WTC11 (cell line): Measurements from ENCODE around the gene KCNIP2. TPM values are rescaled to one million over a fixed set of nuclear protein-coding genes. Genes with fewer than 3 reads are reported as not detected.

ENCODE experiments used
- ATAC-seq: fragments of 200-7000 bp; cut with Tn5 transposase; 2 replicates; pipeline ENCODE4 v1.10.0; 2021; ENCODE audit warnings: mild to moderate bottlenecking, moderate library complexity
- CTCF ChIA-PET: fragments of 300-600 bp; sonication (Branson Sonifier 250); formaldehyde crosslinking; loops from one replicate; lab custom pipeline; 2021; ENCODE audit warnings: antibody characterized with exemption; lab: Charles Lee
- POLR2A ChIA-PET: fragments of 350-600 bp; sonication (Branson Sonifier 250); formaldehyde crosslinking; loops from one replicate; lab custom pipeline; 2021; ENCODE audit warnings: antibody characterized with exemption; lab: Charles Lee
- DNase-seq: peaks from one replicate; pipeline ENCODE4 v3.0.0; 2021; ENCODE audit warnings: low spot score
- H3K27ac Mint-ChIP-seq: 2 replicates; pipeline ENCODE4 v1.8.0; 2021; ENCODE audit warnings: mixed read lengths
- H3K27me3 Mint-ChIP-seq: 2 replicates; pipeline ENCODE4 v1.8.0; 2021; ENCODE audit warnings: low read depth, mild to moderate bottlenecking, moderate library complexity, mixed read lengths
- H3K36me3 Mint-ChIP-seq: 2 replicates; pipeline ENCODE4 v1.8.0; 2021; ENCODE audit warnings: mixed read lengths
- H3K4me1 Mint-ChIP-seq: 2 replicates; pipeline ENCODE4 v1.8.0; 2022; ENCODE audit warnings: mixed read lengths
- H3K4me3 Mint-ChIP-seq: 2 replicates; pipeline ENCODE4 v1.8.0; 2021; ENCODE audit warnings: mild to moderate bottlenecking, moderate library complexity, mixed read lengths
- H3K9me3 Mint-ChIP-seq: 2 replicates; pipeline ENCODE4 v1.8.0; 2021; ENCODE audit warnings: mixed read lengths
- AR ChIP-seq: fragments of 250-450 bp; sonication (Bioruptor Pico); IDR thresholded peaks from 2 replicates; pipeline ENCODE4 v1.9.0; 2021; ENCODE audit warnings: mild to moderate bottlenecking
- CTCF ChIP-seq: fragments of 200-600 bp; IDR thresholded peaks from 2 replicates; pipeline ENCODE4 v1.8.0; 2022; ENCODE audit warnings: antibody characterized with exemption
- E2F5 ChIP-seq: sonication (generic); formaldehyde crosslinking; IDR thresholded peaks from 2 replicates; pipeline ENCODE4 v1.8.1; 2022; ENCODE audit warnings: mild to moderate bottlenecking, moderate library complexity, missing genetic modification reagents
- HMGXB4 ChIP-seq: sonication (generic); formaldehyde crosslinking; IDR thresholded peaks from 2 replicates; pipeline ENCODE4 v1.8.1; 2023; ENCODE audit warnings: mild to moderate bottlenecking, moderate library complexity, missing genetic modification reagents
- IRF1 ChIP-seq: sonication (generic); formaldehyde crosslinking; IDR thresholded peaks from 2 replicates; pipeline ENCODE4 v1.8.0; 2023; ENCODE audit warnings: missing genetic modification reagents
- JAZF1 ChIP-seq: fragments of 250-450 bp; sonication (Bioruptor Pico); IDR thresholded peaks from 2 replicates; pipeline ENCODE4 v1.9.0; 2021; ENCODE audit warnings: moderate library complexity, mild to moderate bottlenecking, inconsistent platforms
- MAX ChIP-seq: sonication (generic); formaldehyde crosslinking; IDR thresholded peaks from 2 replicates; pipeline ENCODE4 v1.8.0; 2022; ENCODE audit warnings: mild to moderate bottlenecking, missing genetic modification reagents
- NFATC4 ChIP-seq: fragments of 250-450 bp; sonication (Bioruptor Pico); IDR thresholded peaks from 2 replicates; pipeline ENCODE4 v1.9.0; 2021; ENCODE audit warnings: mild to moderate bottlenecking
- NFYB ChIP-seq: sonication (generic); formaldehyde crosslinking; conservative IDR thresholded peaks from 2 replicates; pipeline ENCODE4 v1.8.0; 2022; ENCODE audit warnings: low read depth, missing genetic modification reagents
- OVOL2 ChIP-seq: fragments of 250-450 bp; sonication (Bioruptor Pico); IDR thresholded peaks from 2 replicates; pipeline ENCODE4 v1.9.0; 2021; ENCODE audit warnings: mild to moderate bottlenecking, borderline replicate concordance
- PREB ChIP-seq: sonication (generic); formaldehyde crosslinking; IDR thresholded peaks from 2 replicates; pipeline ENCODE4 v1.8.1; 2022; ENCODE audit warnings: mild to moderate bottlenecking, missing genetic modification reagents, moderate library complexity, borderline replicate concordance
- RORB ChIP-seq: fragments of 250-450 bp; sonication (Bioruptor Pico); IDR thresholded peaks from 2 replicates; pipeline ENCODE4 v1.9.0; 2021; ENCODE audit warnings: mild to moderate bottlenecking
- SMAD4 ChIP-seq: sonication (generic); formaldehyde crosslinking; IDR thresholded peaks from 2 replicates; pipeline ENCODE4 v1.8.0; 2022; ENCODE audit warnings: mild to moderate bottlenecking, missing genetic modification reagents
- SP1 ChIP-seq: sonication (generic); formaldehyde crosslinking; conservative IDR thresholded peaks from 2 replicates; pipeline ENCODE4 v1.8.1; 2022; ENCODE audit warnings: missing genetic modification reagents
- TCF7 ChIP-seq: sonication (generic); formaldehyde crosslinking; IDR thresholded peaks from 2 replicates; pipeline ENCODE4 v1.8.0; 2022; ENCODE audit warnings: mild to moderate bottlenecking, low read depth, missing genetic modification reagents, moderate library complexity
- TEAD1 ChIP-seq: sonication (generic); formaldehyde crosslinking; IDR thresholded peaks from 2 replicates; pipeline ENCODE4 v1.8.0; 2022; ENCODE audit warnings: mild to moderate bottlenecking, missing genetic modification reagents
- ZNF121 ChIP-seq: sonication (generic); formaldehyde crosslinking; IDR thresholded peaks from 2 replicates; pipeline ENCODE4 v1.8.0; 2023; ENCODE audit warnings: missing genetic modification reagents
- ZNF263 ChIP-seq: sonication (generic); formaldehyde crosslinking; IDR thresholded peaks from 2 replicates; pipeline ENCODE4 v1.8.1; 2022; ENCODE audit warnings: low read depth, mild to moderate bottlenecking, moderate library complexity, missing genetic modification reagents
- ZNF281 ChIP-seq: sonication (generic); formaldehyde crosslinking; IDR thresholded peaks from 2 replicates; pipeline ENCODE4 v1.8.0; 2023; ENCODE audit warnings: mild to moderate bottlenecking, missing genetic modification reagents
- ZNF396 ChIP-seq: fragments of 250-450 bp; sonication (Bioruptor Pico); IDR thresholded peaks from 2 replicates; pipeline ENCODE4 v1.8.0; 2021; ENCODE audit warnings: mild to moderate bottlenecking, moderate library complexity, borderline replicate concordance
- total RNA-seq: library from RNA; stranded (reverse); gene quantifications from 3 replicates; pipeline ENCODE4 v1.2.3, GENCODE V29; 2021

Gene KCNIP2
- total RNA-seq, 1 experiment from 2014 or later = 5.2 TPM

GRCh38 chr10:101839002-101839401 lies 4.6 kb downstream of the KCNIP2 start (continued):
- TF ChIP-seq E2F5 = no peak
- no peak for TF ChIP-seq ZNF121
- TF ChIP-seq JAZF1 (CRISPR knock-in tag) = no peak
- no peak for TF ChIP-seq RORB (CRISPR knock-in tag)

GRCh38 chr10:101838416-101838970 lies 5.1 kb downstream of the KCNIP2 start:
- H3K27ac Mint-ChIP-seq = no peak overlapping the region
- no peaks in the 10 kb centered on the region for H3K9me3 Mint-ChIP-seq
- H3K4me3 Mint-ChIP-seq = peak overlapping the region; percentile 91
- DNase-seq (no peak), ATAC-seq (no peak)
- ChIA-PET POLR2A (no interaction called here), CTCF (interaction anchor here (0.7 to 5.5 kb wide), 4 partner anchors 101 to 236 kb away, joined by 3 to 304 read pairs (median 70); partner anchors contain the start of gene HPS6)
- no peaks in the 10 kb centered on the region for H3K36me3 Mint-ChIP-seq
- peaks cover 24% of the 10 kb centered on the region for H3K27me3 Mint-ChIP-seq
- peaks cover 42% of the 10 kb centered on the region for H3K4me1 Mint-ChIP-seq
- TF ChIP-seq CTCF = no peak
- TF ChIP-seq ZNF281 (CRISPR knock-in tag) = no peak
- TF ChIP-seq NFYB = no peak
- TF ChIP-seq TCF7 (CRISPR knock-in tag) = no peak
- no peak for TF ChIP-seq IRF1 (CRISPR knock-in tag)
- TF ChIP-seq ZNF263 (CRISPR knock-in tag) = no peak
- no peak for TF ChIP-seq SMAD4 (CRISPR knock-in tag)
- no peak for TF ChIP-seq ZNF396 (CRISPR knock-in tag)
- TF ChIP-seq TEAD1 (CRISPR knock-in tag) = no peak
- TF ChIP-seq HMGXB4 (CRISPR knock-in tag) = no peak
- TF ChIP-seq NFATC4 = no peak
- no peak for TF ChIP-seq MAX (CRISPR knock-in tag)
- TF ChIP-seq AR (CRISPR knock-in tag) = no peak
- no peak for TF ChIP-seq SP1 (CRISPR knock-in tag)
- no peak for TF ChIP-seq PREB (CRISPR knock-in tag)
- TF ChIP-seq OVOL2 = no peak
